NCI-H2196 treated with DMSO at 0.1 percent for 48 hours (cell line): ENCODE measurements around the gene SNAP47.
A peak's percentile ranks its signal among the peaks of the same experiment; 100 is the strongest.

Source experiments
- DNase-seq: peaks from one replicate; lab custom pipeline; 2025; ENCODE audit not compliant: unreplicated experiment; lab: John Stamatoyannopoulos, UW

The SNAP47 gene

GRCh38 chr1:227731696-227732585, 3.3 kb upstream of the SNAP47 start:
- no peak for DNase-seq

- DNase-seq = no peak
These were observed 2.5 kb upstream of the SNAP47 start for GRCh38 chr1:227732586-227733308.

DNA sequence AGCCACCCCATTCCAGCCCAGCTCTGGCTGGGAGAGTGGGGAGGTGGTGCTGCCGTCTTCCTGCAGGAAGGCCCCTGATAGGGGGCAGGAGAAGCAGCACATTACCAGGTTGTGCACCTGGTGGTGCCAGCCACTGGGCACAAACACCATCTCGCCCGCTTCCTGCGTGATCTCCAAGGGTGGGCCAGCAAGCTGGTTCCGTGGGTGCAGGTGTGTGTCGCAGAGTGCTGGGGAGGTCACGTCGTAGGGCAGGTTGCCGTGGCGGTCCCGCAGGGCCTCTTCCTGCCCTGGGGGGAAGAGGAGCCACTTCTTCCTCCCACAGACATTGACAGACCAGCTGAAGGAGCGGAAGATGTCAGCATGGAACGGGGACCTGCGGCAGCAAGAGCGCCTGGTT, 1.9 kb upstream of the SNAP47 start:
- no peak for DNase-seq

DNA sequence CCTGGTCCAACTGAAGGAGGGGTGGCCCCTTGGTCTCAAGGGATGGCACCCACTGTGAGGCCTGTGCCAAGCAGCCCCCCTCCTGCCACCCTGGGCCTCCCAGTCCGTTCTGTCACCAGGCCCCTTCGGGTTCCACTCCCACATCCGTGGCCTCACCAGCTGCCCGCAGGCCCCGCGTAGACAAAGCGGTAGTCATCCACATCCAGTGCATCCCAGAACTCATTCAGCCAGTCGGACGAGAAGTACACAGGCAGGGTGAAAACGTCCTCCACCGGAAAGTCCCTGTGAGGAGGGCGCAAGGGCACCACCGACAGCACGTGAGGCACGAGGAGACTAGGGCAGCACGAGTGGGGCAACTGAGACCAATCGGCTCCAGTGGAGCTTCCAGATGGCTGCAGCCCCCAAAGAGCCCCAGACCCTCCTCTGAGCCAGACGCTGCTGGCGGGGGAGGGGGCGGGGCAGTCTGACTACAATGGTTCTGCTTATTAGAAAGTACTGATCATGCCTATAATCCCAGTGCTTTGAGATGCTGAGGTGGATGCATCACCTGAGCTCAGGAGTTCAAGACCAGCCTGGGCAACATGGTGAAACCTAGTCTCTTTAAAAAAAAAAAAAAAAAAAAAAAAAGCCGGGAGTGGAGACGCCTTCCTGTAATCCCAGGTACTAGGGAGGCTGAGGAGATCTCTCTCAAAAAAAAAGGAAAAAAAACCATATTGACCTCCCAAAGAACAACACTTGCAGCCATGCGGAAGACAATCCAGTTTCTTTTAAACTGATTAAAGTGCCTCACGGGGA, 1.3 kb upstream of the SNAP47 start:
- no peak for DNase-seq

DNA sequence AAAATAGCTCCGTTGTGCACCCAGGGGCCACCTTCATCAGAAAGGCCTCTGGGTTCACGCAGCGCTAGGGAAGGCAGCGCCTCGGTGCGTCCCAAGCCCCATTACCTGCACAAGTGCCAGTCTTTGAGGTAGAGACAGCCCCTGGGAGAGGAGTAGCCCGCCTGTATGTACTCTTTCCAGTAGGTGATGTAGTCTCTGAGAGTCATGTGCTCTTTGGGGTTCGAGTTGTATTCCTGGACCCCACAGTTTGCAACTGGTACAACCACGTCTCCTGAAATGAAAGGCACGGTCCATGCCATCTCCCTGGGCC, 734 bp upstream of the SNAP47 start:
- no peak for DNase-seq

- no peak for DNase-seq
These were observed 477 bp downstream of the SNAP47 start for GRCh38 chr1:227735539-227736285.

DNA sequence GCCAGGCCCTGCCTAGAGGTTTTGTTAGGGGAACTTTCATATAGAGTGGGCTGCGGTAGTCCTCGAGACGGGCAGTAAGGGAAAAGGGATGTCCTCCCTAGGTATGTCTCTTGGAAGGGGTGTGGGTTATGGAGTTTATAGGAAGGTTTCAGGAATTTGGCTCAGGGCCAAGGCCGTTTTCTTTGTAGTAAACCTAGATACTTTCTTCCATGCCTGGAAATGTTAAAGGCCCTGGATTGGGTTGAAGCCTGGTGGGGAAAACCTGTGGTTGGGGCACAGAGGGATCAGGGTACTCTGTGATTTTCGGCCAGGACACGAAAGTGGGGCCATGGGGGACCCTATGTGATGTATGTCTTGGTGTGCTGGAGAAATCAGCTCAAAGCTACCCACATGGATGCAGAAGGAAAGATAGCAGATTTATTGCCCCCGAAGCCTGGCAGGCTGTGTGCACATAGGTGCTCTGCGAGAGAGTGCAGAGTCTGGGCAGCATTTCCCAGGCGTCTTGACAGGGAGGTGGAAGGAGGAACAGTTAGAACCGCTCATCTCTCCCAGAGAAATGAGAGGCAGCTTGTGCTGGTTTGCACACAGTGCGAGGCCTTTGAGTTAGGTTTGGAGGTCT, 1.7 kb downstream of the SNAP47 start:
- DNase-seq = no peak

- DNase-seq = no peak
These were observed 3.6 kb downstream of the SNAP47 start for GRCh38 chr1:227738820-227739219.

DNA sequence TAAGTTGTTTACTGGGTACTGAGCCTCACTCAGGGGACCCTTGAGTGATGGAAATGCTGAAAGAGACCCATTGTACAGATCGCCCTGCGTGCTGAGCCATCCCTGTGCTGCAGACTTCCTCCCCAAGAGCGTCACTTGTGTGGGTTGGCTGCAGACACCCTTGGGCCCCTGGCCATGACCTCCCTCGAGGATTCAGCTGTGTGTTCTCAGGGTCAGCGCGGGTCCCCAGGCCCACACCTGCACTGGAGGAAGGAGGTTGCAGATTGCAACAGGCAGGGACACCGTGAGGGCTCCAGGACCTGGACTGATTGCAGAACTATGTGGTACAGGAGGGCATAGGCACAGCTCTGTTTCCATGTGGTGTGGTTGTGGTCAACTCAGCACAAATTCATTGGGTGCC, 4.4 kb downstream of the SNAP47 start:
- DNase-seq = no peak

DNA sequence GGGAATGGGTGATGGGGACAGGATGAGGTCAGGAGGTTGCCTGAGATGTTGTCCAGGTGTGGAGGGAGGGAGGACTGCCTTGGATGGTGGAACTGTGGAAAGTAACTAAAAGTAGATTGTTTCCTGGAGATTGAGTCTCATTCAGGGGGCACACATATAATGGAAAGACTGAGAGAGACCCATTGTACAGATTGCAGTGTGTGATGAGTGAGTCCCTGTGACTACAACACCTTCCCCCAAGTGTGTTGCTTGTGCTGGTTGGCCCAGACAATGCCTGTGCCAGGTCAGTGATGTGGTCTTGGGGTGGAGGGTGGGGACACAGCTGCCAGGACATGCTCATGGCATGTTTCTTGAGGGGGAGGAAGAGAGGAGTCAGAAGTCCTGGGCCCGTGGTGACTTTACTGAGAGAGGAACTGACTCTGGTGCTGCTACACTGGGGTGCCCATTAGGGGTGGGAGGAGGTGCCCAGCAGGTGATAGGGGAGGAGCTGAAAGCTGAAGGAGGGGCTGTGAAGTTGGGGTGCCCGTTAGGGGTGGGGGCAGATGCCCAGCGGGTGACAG, 5.2 kb downstream of the SNAP47 start:
- no peak for DNase-seq

DNA sequence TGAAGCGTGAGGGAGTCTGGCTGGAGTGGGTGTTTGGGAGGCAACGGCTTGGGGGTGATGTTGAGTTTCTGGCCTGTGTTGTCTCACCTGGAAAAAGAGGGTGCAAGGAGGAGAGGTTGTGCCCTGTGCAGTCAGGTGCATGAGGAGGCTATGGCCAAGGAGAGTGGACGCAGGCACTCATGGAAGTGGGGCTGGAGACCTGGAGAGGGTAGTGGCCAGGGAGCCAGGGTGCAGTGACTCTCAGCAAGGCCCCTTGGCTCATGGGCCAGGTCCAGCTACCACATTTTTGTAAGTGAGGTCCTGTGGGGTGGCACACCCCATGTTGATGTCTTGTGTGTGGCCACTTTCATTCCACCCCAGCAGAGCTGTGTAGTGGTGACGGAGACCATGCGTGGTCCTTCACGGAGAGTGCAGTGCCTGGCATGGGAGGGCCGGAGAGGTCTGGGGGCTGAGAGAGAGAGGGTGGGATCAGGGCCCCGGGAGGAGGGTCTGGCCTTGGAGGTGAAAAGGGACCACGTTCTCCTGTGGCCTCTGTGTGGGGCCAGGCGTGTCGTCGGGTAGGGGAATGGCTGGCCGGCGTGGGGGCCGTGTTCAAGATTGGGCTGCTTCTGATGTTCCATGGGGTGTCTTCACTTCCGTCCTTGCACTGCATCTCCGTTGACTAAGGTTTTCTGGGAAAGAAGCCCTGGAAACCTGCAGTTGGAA, 6.1 kb downstream of the SNAP47 start:
- DNase-seq = no peak

DNA sequence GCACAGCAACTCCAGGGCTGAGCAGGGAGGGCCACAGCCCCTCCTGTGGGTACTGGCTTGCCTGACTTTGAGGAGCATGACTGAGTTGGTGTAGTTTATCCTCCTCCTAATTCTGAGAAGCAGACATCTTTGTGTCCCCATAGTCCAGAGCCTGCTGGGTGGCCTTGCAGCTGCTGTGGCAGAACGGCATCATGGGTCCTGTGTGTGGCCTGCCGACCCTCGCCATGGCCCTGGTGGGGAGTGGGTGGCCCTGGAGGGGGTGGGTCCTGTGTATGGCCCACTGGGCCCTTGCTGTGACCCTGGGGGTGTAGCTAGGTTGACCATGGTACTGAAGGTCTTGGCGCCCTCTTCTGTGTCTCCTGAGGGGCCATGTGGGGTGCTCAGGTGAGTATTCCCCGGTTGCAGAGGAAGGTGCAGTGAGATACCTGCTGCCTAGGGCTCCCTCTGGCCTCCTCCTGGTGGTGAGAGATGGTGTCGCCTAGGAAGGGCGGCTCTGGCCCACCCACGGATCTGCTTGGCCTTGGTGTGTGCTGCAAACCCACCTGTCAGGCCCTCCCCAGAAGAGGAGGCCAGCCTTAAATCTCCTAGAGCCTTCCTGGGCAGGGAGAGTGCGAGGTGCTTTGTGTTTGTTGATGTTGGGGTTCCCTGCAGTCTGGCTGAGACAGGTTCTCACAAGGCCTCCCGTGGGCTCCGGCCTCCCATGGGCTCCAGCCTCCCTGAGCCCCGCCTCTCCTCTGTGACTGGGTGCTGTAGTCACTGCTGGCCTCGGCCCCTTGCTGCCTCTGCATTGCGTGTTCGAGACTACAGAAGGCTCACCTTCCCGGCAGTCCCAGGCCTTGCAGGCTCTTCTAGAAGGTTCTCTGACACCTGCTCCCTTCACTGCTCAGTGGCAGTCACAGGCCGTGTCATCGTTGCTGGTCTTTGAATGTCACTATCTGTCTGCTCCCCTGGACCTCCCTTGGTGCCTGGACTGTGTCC, 7.8 kb downstream of the SNAP47 start:
- DNase-seq = no peak

DNA sequence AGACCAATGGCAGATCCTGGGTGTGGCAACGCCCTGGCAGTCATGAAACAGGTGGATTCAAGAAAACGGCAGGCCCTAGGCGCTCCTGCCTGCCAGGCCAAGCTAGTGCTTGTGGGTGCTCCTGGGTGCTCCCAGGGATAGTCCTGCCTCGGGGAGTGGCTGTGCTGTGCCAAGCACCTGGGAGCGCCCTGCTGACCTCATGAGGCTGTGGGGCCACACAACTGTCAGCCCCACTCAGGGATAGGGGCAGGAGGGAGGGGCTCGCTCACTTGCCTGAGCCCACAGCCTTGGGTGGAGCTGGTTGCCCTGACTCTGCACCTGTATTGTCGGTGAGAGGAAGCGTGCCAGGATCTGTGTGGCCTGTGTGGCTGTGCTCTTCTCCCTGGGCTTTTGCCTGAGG, 9.4 kb downstream of the SNAP47 start:
- DNase-seq = peak; percentile 20

DNA sequence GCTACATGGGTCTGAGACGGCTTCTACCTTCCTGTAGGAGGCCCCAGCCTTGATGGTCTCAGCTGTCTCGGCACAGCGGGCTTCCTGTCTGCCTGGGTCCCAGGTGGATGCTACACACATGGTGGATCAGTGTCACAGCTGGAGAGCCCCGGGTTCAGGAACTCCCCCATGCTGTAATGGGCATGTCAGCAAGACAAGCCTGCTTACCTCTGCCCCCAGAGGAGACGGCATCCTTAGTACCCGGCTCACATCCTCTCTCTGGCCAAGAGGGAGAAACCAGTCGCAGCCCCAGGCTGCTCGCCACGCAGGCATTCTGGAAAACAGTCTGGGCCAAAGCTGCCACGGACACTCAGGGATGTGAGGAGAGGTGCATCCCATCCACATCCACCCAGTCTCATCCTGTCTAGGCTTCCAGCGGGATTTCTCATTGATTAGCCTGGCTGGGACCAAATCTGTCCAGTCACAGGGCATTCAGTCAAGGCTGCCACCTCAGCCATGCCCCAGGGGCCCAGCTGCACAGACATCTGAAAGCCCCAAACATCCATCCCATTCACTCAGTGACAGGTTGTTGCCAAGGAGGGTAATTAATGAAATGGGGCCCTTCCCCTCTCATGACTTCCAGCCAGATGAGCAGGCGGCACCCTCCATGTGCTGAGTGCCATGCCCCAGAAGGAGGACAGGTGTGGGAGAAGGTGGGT, 10.5 kb downstream of the SNAP47 start:
- no peak for DNase-seq

DNA sequence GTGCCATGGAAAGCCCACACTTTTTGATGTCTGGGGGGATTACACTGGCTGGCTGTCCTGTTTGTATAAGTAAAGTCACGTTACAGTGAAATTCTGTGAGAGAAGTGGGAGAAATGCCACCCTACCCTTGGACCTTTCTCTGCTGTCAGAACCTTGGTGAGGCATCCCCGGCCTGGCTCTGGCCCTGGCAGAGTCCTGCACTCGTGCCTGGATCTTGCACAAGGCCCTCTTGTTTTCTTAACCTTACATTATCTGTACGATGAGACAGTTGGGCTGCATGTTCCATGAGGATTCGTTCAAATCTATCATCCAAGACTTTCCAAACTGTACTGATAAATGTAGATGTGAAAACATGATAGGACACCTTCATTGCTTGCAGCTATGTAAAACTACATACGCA, 11.4 kb downstream of the SNAP47 start:
- no peak for DNase-seq

GRCh38 chr1:227747382-227747781, 12.1 kb downstream of the SNAP47 start:
- no peak for DNase-seq

GRCh38 chr1:227747948-227748495, 12.8 kb downstream of the SNAP47 start:
- DNase-seq = no peak
